ENCODE data around the gene ATG5.
A peak's percentile ranks its signal among the peaks of the same experiment; 100 is the strongest.
"Not testable (repeated sequence)": the region's sequence is repeated elsewhere in the genome, so short reads cannot be mapped to it uniquely, and the experiment has no call there.

ATG5 gene

DNA sequence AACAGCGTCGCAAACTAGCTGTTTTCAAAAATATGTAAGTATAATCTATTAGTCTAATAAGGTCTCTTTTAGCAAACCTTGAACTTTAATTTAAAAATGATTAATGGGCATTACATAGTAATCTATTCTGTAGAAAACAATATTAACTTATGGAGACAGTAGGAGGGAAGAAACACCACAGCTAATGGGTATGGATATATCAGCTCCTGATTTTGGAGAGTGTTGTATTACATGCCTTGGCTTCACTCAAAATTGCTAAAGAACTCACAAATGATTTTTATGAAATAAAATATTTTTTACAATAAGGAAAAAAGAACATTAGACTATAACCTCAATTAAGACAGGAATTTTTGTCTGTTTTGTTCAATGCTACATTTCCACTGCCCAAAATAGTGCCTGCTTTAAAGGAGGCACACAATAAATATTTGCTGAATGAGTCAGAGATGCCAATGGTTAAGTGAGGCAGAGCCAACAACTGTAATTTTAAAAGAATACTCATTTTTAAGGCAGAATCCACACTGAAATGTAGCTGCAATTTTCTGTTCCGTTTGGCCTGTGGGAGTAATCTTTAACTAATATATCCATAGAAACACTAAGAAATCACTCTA is 15.7 kb downstream of the ATG5 start:
- no peak for DNase-seq

DNA sequence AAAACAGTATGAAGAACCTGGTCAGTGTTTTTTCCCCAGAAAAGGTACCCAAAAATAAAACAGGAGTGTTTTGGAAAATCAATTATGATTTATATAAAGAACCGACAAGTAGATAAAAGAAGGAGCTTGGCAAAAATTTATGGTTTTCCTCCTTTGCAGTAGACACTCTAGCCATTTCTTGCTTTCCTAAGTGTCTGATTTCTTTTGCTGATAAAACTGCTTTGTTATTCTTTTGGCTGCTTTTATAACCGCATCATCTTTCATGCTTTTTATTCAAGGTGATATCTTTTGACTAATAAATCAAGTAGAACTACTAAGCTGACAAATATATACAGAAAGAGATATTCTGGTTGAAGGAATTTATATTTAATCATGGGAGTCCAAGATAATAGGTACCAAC is 16.6 kb downstream of the ATG5 start:
- no peak for DNase-seq

DNA sequence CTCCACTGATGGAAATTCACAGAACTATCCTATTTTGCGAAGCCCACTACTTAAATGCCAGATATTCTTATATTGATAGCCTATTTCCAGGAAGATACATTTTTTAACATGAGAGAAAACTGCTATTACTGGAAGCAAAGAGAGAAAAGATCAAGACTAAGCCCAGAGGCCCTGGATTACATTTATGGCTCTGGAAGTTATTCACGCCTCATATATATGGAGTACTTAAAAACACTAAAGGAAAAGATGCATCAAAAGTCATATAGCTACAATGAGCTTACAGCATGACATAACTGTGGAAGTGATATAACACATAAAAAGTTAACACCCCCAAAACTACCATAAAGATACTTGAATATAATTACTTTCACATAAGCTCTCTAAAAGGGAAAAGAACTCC is 19.8 kb downstream of the ATG5 start:
- DNase-seq: no peak

DNA sequence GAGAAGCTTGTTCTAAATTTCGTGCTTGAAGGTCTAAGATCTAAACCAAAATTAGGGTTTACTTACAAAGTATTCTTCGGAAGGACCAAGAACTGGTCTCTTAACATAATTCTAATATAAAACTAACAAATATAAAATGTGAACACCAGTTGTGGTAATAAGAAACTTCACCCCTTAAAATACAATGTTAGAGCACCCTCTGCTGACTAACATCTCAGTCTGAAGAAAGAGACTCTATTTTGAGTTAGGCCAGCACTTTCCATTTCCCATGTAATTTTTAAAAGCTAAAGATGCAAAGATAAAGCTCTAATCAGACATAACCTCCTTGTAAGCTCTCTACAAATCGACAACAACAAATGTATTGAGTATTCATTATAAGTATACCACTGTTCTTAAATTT is 24.6 kb downstream of the ATG5 start:
- DNase-seq: peak; percentile 74

DNA sequence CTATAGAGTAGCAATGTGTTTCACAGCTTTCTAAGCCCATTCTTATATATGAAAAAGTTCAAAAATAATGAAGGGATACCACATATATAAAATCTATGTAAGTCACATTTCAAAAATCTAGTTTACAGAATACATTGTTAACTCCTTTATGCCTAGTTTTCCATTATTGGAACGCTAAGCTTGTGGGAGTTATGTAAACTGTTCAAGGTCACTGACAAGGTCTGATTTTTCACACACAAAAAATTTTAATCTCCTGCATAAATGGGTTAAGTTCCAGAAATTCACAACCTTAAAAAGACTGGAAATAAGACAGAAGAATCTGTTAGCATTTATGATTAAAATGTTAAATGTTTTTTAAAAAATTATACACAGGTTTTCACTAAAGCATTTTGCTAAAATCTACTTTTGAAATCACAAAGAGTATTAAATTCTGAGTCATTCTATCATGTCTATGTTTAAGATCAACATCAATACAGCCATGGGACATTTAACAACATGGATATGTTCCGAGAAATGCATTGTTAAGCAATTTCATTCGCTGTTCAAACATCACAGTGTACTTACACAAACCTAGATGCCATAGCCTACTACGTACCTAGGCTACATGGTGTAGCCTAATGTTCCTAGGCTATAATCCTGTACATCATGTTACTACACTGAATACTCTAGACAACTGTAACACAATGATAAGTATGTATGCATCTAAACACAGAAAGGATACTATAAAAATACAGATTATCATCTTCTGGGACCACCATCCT is 25.4 kb downstream of the ATG5 start:
- DNase-seq: no peak

DNA sequence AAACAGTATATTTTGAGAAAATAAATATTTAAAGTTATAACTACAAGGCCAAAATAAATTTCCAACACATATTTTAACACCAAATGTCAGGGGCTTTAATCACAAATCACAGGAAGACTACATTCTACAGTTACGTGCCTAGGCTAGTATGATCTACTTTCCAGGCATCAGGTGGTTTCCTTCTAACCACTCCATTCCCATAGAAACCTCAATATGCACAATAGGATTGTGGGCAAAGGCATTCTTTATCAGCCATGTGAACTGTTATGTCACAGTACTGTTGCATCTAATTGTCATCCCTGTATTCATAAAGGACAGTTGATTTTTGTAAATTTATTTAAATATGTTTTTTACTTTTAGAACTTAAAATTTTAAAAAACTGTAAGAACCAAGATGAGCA is 32.4 kb downstream of the ATG5 start:
- no peak for DNase-seq

DNA sequence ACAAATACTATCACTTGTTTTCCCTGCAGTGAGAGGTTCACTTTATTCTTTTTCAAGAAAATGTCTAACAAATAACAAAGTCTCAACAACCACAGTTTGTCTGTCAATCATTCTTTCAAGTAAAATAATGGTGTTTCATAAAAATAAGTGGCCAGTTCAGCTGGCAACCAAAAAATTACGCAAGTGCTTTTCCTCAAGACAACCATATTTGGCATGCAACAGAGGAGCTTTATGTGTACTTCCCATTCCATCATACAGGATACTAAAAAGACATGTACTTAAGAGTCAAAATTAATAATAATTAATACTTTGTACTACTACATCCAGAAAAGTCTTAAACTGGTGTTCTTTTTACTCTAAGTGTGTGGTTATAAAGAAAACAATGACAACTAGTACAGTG is 34.6 kb downstream of the ATG5 start:
- DNase-seq: peak; percentile 13

DNA sequence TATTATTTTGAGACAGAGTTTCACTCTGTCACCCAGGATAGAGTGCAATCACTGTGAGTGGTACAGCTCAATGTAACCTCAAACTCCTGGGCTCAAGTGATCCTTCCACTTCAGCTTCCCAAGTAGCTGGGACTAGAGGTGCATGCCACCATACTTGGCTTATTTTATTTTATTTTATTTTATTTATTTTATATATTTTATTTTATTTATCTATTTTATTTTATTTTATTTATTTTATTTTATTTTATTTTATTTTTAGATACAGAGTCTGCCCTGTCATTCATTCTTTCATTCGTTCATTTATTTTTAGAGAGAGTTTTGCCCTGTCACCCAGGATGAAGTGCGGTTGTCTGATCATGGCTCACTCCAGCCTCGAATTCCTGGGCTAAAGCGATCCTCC is 35.5 kb downstream of the ATG5 start:
- no peak for DNase-seq

DNA sequence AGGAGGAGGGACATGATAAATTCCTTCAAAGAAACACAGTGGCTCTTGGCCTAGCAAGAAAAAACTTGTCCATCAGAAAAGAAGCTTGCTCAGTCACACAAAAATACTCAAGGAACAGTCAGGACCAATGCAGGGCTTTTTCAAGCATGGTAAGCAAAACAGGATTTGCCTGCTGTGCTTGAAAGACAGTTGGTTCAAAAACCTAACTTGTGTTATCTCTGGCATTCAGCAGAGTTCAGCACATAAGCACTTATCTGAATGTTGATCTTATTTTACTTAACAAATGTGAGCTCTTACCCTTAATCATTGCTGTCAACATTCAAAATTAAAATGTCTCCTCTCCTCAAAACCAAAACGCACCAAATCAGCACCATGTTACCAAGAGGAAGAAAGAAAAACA is 38.3 kb downstream of the ATG5 start:
- peak; percentile 67 for DNase-seq

DNA sequence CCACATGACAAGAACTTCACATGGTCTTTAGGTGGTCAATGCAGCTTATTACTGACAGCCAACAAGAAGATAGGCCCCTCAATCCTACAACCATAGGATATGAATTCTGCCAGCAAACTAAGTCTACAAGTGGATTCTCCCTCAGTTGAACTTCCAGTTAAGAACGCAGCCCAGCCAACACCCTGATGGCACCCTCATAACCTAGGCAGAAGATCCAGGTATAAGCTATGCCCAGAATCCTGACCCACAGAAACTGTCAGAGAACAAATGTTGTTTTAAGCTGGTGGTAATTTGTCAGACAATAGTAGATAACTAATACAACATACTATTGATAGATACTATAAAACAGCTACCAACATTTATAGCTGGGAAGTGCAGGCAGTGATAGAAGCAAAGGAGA is 38.8 kb downstream of the ATG5 start:
- DNase-seq: no peak

DNA sequence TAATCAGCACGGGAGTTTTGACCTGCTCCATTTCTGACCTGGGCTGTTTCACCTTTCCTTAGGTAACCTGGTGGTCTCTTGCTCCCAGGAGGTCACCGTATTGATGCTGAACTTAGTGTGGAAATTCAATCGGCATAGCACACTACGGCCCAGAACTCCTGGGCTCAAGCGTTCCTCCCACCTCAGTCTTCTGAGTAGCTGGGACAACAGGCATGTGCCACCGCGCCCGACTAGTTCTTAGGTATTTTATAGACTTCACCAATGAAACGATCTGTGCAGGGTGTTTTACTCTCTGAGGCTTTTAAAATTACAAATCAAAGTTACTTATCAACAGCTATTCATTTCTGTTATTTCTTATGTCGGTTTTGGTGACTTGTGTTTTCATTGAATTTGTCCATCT is 42.1 kb downstream of the ATG5 start:
- DNase-seq: no peak

DNA sequence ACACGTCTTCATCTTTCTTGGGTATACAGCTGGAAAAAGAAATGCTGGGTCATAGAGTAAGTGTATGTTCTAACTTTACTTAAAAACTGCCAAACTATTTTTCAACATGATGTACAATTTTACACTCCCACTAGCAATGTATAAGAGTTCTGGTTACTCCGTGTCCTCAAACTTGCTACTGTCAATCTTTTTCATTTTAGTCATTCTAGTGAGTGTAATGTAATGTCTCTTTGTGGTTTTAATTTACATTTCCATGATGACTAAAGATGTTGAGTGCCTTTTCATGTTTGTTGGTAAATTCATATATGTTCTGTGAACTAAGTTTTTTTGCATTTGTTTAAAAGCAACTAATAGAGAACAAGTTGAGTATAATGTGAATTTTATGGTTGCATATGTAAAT is 43.9 kb downstream of the ATG5 start:
- no peak for DNase-seq

DNA sequence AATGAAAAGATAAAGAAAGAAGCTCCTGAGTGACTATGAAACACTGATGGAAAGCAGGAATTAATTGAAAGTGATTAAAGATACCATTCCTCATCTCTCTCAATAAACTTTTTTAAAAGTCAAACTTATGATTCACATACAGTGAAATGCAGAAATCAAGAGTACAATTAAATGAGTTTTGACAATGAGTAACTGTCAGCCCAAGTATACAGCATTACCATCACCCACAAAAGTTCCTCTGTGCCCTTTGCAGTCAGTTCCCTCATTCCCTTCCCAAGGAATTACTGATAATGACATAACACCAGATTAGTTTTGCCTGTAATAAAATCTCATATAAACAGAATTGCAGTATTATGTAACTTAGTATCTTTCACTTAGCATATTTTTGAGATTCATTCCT is 44.5 kb downstream of the ATG5 start:
- DNase-seq: no peak

DNA sequence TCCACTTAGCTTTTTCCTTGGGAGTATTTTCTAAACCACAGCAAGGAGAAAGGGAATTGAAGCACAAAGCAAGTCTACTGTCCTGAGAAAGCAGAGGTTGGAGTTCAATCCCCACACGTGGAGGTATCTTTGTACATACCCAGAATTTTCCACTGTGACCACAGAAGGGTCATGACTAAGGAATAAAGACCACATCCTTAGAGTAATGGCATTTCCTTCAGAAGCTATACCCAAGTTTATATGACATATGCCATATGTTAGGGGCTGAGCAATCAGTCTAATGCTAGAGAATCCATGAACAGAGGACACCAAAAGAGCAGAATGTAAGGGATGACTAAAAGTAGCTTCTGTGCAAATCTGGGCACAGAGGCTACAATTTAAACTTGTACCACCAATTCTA is 46.4 kb downstream of the ATG5 start:
- DNase-seq: peak; percentile 28

DNA sequence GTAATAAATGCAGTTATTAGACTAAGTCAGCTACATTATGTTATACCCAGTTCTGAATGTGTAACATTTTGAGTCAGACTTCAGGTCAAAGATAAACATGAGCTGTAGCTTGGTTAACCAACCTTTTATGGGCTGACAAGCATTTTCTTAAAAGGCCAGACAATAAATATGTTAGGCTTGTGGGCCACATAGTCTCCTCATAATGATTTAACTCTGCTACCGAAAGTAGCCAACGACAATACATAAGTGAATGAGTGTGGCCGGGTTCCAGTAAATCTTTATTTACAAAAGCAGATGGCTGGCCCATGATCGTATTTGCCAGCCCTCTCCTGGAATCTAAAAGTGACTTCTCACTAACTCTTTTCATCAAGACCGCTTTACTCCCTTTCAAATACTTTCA is 49.9 kb downstream of the ATG5 start:
- DNase-seq: no peak

DNA sequence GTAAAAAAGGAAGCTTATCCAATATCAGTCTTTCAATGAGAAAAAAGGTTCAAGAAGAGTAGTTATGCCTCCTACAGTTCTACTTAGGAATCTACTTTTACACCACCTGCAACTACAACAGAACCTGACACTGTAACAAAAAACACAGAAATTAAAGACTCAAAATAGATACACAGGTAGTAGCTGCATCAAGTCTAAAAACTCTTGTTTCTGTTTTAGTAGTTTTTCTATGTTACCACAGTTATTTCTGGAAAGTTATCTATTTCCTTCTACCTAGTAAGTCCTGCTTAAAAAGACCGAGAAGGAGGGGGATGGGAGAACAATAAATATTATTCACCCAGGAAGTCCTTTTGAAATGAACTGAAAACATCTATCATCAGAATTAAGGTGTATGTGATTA is 52.5 kb downstream of the ATG5 start:
- no peak for DNase-seq

DNA sequence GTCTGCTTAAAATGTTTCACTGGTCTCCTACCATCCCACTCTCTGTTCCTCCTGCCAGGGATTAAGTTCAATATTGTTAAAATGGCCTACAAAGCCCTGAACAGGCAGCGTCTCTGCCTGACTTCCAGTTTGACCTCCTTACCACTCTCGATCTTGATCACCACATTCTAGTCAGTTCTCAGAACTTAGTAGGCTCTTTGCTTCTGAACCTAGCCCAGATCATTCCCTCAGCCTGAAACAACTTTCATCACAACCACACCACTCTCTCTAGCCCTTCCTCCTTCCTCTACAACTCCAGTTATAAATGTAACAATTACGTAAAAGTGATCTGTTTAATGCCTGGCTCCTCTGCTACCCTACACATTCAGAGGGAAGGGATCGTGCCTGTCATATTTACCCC is 53.3 kb downstream of the ATG5 start:
- DNase-seq: no peak

DNA sequence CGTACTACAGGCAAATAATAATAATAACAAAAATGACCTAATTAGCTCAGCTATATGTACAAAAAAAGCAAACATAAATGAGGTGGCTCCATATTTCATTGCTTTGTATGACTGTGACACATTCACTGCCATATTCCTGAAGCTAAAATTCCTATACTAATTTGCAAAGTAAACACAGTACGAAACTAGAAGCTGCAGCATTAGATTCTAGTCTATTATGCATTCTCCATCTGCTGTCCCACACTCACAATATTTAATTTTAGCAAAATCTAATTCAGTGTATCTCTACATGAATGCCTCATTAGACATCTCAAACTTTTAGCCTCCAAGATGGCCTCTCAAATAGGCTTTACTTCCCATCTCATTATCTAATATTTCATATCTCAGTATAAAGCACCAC is 55.1 kb downstream of the ATG5 start:
- no peak for DNase-seq

DNA sequence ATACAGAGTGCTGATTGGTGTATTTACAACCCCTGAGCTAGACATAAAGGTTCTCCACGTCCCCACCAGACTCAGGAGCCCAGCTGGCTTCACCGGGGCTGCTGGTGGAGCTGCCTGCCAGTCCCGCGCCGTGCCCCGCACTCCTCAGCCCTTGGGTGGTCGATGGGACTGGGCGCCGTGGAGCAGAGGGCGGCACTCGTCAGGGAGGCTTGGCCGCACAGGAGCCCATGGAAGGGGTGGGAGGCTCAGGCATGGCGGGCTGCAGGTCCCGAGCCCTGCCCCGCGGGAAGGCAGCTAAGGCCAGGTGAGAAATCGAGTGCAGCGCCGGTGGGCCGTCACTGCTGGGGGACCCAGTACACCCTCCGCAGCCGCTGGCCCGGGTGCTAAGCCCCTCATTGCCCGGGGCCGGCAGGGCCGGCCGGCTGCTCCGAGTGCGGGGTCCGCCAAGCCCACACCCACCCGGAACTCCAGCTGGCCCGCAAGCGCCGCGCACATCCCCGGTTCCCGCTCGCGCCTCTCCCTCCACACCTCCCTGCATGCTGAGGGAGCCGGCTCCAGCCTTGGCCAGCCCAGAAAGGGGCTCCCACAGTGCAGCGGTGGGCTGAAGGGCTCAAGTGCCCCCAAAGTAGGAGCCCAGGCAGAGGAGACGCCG is 56.2 kb downstream of the ATG5 start:
- DNase-seq: not testable (repeated sequence)

DNA sequence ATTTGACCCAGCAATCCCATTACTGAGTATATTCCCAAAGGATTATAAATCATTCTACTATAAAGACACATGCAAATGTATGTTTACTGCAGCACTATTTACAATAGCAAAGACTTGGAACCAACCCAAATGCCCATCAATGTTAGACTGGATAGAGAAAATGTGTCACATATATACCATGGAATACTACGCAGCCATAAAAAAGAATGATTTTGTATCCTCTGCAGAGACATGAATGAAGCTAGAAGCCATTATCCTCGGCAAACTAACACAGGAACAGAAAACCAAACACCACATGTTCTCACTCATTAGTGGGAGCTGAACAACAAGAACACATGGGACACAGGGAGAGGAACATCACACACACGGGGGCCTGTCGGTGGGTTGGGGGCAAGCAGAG is 57.1 kb downstream of the ATG5 start:
- not testable (repeated sequence) for DNase-seq

DNA sequence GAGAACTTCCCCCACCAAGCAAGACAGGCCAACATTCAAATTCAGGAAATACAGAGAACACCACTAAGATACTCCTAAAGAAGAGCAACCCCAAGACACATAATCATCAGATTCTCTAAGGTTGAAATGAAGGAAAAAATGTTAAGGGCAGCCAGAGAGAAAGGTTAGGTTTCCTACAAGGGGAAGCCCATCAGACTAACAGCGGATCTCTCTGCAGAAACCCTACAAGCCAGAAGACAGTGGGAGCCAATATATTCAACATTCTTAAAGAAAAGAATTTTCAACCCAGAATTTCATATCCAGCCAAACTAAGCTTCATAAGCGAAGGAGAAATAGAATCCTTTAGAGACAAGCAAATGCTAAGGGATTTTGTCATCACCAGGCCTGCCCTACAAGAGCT is 61.1 kb downstream of the ATG5 start:
- DNase-seq: not testable (repeated sequence)

DNA sequence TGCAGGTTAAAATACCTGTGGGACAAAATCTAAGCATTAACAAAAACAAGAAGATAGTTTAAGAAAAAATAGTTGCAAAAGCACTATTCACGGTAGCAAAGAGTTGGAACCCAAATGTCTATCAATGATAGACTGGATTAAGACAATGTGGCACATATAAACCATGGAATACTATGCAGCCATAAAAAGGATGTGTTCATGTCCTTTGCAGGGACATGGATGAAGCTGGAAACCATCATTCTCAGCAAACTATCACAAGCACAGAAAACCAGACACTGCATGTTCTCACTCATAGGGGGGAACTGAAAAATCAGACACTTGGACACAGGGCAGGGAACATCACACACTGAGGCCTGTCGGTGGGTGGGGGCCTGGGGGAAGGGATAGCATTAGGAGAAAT is 65.8 kb downstream of the ATG5 start:
- not testable (repeated sequence) for DNase-seq

DNA sequence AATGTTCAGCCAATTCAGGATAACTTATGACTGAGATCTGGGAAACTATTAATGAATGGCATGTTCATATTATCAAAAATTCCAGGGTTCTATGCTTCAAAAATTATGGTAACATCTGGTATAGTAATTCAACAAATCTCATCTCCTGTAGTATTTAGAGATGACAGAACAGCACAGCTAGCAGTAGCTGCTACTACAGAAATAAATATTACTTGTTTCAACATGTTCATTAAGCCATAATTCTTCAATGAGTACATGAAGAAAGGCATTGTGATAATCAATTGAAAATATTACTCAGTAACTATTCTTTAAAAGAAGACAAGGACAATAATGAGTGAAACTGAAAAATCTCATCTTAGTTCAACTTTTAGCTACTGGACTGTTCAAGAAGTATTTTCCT is 66.8 kb downstream of the ATG5 start:
- DNase-seq: no peak

DNA sequence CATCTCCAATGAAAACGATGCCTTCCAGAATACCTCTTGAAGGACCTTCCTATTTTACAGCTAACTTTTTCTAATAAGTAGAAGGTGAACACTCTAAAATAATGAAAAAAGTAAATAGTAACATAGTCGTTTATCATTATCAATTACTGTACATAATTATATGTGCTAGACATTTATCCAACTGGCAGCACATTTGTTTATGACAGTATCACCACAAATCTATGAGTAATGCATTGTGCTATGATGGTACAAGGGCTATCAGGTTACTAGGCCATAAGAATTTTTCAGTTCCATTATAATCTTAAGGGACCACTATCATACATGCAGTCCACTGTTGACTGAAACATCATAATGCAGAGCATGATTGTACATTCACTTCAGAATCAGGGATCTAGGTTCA is 68.4 kb downstream of the ATG5 start:
- DNase-seq: no peak
